GM20000 (cell line): Measurements from ENCODE around the gene MORN3.
"Not testable (repeated sequence)": the region's sequence is repeated elsewhere in the genome, so short reads cannot be mapped to it uniquely, and the experiment has no call there.

Experiments used
- DNase-seq: peaks from one replicate; pipeline ENCODE4 v3.0.0; 2012; ENCODE audit warnings: low spot score
- CTCF ChIP-seq: IDR thresholded peaks from 2 replicates; pipeline ENCODE4 v1.5.1; 2012; ENCODE audit warnings: mild to moderate bottlenecking, control low read depth; ENCODE audit errors: extremely low read depth, missing control alignments

The MORN3 gene

GRCh38 chr12:121702944-121703343 lies 33.5 kb upstream of the MORN3 start:
- no peak for DNase-seq
- TF ChIP-seq CTCF: no peak

GRCh38 chr12:121701667-121702277 lies 32.3 kb upstream of the MORN3 start:
- no peak for DNase-seq
- TF ChIP-seq CTCF: no peak

- DNase-seq: not testable (repeated sequence)
Observed at GRCh38 chr12:121697861-121698260, 28.4 kb upstream of the MORN3 start.

DNA sequence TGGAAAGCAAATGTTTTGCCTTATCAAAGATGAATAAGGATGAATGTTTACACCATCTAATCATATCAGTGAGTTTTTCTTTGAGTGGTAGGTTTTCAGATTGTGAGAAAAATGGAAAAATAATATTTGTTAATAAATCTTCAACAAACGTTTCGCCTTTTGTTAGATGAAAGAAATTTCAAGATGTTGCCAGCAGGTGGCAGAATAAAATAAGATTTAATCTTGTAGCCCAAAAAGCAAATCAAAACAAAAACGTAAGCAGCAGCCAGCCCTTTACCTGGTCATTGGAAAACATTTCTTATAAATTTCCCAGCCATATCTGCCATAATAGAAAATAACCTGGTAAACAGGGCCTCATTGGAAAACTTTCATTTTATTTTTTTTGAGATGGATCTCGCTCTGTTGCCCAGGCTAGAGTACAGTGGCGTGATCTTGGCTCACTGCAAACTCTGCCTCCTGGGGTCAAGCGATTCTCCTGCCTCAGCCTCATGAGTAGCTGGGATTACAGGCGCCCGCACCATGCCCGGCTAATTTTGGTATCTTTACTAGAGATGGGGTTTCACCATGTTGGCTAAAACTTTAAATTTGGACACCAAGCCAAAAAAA lies 27.7 kb upstream of the MORN3 start:
- TF ChIP-seq CTCF: peak; percentile 30
- peak; percentile 57 for DNase-seq

DNA sequence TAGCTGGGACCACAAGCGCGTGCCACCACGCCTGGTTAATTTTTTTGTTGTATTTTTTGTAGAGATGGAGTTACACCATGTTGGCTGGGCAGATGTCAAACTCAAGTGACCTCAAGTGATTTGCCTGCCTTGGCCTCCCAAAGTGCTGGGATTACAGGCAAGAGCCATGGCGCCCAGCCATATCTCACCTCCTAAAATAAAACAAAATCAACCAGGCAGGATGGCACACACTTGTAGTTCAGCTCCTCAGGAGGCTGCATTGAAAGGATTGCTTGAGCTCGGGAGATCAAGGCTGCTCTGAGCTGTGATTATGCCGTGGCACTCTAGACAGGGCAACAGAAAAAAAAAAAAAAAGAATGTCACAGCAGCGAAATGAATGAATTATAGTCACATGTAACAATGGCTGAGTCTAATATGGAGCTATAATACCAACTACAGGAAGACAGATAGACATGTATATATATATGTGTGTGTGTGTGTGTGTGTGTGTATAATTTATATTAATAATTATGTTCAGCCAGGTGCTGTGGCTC lies 23.8 kb upstream of the MORN3 start:
- TF ChIP-seq CTCF: no peak
- no peak for DNase-seq

DNA sequence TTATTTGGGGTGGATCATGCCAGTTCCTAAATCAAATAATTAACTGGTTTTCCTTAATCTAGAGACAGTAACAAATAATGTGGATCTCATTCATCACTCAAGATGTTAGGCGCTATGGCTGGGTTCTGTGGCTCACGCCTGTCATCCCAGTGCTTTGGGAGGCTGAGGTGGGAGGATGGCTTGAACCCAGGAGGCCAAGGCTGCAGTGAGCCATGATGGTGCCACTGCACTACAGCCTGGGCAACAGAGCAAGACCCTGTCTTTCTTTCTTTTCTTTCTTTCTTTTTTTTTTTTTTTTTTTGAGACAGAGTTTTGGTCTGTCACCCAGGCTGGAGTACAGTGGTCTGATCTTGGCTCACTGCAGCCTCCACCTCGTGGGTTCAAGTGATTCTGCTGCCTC lies 23.3 kb upstream of the MORN3 start:
- DNase-seq: not testable (repeated sequence)

DNA sequence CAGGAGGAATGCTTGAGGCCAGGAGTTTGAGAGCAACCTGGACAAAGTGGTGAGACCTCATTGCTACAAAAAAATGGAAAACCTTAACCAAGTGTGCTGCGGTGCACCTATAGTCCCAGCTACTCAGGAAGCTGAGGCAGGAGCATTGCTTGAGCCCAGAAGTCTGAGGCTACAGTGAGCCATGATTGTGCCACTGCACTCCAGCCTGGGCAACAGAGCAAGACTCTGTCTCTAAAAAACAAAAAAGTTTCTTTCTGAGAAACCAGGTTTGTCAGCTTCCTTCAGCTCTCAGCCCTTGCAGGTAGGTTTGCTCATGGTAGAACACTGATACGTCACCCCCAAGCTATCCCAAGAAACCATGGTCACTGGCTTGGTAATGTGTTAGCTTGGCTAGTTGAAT lies 20.0 kb upstream of the MORN3 start:
- DNase-seq: no peak
- no peak for TF ChIP-seq CTCF

DNA sequence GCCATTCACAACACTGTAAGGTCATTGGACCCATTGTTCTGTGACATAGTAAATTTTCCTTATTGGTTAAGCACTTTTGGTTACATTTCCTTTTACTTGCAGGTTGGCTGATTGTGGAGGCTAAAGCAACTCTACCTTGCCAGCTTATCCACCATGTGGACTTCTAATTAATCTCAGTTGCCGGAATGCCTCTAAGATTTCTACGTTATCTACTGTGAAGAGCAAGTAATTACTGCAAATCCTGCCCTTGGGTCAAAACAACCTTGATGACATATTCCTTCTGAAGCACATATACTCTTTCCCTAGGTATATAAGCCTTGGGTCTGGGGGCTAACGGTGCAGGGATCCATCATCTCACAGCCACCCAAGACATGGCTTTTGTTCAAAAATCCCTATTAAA lies 19.5 kb upstream of the MORN3 start:
- no peak for DNase-seq

DNA sequence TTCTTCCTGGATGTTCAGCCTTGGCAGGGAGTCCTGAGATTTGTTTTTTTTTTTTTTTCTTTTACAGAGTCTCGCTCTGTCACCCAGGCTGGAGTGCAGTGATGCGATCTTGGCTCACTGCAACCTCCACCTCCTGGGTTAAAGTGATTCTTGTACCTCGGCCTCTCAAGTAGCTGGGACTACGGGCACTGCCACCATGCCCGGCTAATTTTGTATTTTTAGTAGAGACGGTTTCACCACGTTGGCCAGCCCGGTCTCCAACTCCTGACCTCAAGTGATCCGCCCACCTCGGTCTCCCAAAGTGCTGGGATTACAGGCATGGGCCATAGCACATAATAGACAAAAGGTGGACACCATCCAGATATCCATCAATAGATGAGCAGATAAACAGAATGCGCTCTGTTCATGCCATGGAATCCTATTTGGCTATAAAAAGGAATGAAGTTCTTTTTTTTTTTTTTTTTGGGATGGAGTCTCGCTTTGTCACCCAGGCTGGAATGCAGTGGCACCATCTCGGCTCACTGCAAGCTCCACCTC lies 10.3 kb upstream of the MORN3 start:
- DNase-seq: not testable (repeated sequence)

More for the DNA sequence above, 19.5 kb upstream of the MORN3 start:
- TF ChIP-seq CTCF: no peak
